NOMO-1 treated with DMSO at 0.1 percent for 48 hours (cell line): ENCODE data around the gene EIF1AY.
"Not testable (repeated sequence)": the region's sequence is repeated elsewhere in the genome, so short reads cannot be mapped to it uniquely, and the experiment has no call there.

Experiments
- DNase-seq: peaks from one replicate; lab custom pipeline; 2025; ENCODE audit not compliant: unreplicated experiment; lab: John Stamatoyannopoulos, UW

Gene EIF1AY, protein sequence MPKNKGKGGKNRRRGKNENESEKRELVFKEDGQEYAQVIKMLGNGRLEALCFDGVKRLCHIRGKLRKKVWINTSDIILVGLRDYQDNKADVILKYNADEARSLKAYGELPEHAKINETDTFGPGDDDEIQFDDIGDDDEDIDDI

DNA sequence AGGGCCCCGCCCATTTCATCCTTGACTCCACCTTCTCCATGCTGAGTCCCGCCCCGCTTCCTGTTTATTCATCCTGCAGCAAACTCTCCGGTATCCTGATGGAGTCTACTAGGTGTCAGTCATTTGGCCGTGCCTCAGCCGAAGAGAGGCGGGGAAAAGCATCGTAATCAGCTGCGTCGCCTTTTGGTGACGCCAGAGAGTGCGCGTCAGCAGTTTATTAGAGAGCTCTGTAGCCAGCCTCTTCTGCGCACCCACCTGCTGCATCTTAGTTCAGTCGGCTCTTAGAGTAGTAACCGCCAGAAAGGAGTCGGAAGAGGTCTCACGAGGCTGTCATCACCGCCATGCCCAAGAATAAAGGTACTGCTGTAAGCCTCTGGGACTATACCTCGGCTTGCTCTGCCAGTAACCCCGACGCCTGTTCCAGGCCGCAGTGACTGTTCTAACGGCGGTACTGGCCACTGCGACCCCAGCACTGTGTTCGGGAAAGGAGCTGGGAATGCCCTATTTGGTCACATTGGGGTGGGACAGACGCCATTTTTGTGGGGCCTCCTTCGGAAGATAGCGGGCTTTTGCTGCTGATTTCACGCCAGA lies at the start of gene EIF1AY:
TSS of gene EIF1AY (plus strand) at position 246 of the 591 bp plus-strand sequence. CDS start at position 342, 96 bp downstream.
- DNase-seq, result no peak

DNA sequence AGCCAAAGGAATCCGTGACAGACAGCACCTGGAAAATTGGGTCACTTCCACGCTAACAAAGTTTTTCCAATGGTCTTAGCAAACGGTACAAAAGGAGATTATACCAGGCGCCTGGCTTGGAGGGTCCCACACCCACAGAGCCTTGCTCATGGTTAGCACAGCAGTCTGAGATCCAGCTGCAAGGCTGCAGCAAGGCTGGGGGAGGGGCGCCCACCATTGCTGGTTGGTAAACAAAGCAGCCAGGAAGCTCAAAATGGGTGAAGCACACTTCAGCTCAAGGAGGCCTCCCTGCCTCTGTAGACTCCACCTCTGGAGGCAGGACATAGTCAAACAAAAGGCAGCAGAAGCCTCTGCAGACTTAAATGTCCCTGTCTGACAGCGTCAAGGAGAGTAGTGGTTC lies 47.1 kb upstream of the EIF1AY start:
- DNase-seq, result no peak

DNA sequence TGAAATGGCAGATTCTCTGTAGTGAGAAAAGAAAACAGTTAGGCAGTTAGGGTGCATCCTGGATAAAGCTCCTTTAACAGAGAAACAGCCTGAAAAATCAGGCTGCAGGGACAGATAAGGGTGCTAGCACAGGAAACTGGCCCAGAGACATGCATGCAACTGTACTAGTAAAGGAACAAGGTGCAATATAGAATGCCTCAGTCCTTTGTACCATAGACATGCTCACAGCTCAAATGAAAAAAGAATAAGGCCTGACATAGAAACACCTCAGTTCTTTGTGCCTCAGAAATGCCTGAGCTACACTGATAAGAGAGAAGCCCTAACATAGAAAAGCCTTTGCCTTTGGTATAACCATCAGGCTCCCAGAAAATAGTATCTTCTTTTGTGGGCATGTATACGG lies 37.4 kb upstream of the EIF1AY start:
- no peak for DNase-seq

DNA sequence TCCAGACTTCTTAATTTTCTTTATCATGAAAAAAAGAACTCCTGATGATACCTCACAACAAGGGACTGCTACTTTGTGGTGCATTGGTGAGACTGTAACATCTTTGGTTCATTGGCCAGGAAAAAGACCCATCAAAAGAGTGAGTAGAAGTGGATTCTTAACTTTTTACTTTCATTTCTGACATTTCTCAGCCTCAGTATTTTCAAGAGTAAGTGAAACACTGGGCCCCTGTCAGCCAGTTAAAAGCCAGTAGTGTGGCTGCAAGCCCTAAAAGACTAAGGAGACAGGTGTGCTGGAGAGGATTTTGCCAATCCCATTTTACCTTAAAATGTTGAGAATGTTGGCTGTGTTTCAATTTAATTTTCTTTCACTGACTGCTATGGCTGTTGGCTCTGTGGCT lies 36.6 kb upstream of the EIF1AY start:
- DNase-seq, result no peak

DNA sequence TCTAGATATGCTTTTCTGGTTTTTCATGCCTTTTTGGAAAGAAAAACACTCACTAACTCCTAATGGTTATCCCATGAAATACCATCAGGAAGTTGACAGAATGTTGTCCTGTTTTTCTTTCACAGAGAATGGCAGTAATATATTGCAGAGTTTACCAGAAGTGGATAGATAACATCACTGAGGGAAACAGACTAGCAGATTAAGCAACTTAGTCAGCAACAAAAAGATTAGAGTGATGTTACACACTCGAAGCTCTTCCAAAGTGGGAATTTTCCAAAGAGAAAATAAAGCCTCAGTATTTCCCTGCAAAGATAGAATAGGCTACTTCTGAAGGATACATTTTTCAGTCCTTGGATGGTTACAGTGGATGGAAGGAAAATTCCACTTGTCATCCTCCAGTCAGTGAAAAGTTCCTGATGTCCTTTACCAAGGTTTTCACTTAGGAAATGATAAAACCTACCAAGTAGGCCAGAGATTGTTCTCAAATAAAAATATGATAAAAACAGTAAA lies 31.1 kb upstream of the EIF1AY start:
- no peak for DNase-seq

DNA sequence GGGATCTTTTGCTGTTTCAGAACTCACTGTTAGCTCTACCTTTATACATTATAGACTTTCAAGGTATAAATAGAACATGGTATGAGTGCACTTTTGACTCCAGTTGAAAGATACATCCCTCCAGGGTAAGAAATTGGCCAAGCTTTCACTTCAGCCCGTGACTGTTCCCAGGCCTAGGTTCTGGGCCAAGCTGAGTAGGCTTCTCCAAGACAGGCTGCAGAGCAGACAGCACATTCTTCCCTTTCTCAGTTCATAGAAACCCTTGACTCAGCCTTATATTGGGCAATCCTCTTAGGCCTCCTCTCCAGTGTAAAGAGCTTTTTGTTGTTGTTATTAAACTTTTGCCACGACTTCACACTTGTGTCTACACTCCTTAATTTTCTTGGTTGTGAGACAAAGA lies 29.5 kb upstream of the EIF1AY start:
- DNase-seq, result no peak

DNA sequence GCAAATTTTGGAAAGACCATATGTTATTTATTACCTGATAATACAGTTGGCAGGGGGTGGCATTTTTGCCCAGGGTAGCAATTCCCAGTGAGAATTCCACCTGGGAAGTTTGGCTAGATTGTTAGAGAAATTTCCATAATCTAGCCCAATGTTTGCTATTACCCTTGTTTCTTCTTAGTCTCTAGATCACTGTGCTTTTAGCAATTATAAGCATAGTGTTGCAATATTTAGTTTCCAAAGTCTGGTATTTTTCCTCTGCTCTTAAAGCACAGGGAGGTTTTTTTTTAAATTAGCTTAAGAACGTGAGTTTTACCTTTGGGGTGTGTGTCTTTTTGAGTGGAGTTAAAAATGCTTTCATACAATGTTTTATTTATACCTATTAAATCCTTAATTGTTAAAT lies 26.3 kb upstream of the EIF1AY start:
- DNase-seq, result no peak

DNA sequence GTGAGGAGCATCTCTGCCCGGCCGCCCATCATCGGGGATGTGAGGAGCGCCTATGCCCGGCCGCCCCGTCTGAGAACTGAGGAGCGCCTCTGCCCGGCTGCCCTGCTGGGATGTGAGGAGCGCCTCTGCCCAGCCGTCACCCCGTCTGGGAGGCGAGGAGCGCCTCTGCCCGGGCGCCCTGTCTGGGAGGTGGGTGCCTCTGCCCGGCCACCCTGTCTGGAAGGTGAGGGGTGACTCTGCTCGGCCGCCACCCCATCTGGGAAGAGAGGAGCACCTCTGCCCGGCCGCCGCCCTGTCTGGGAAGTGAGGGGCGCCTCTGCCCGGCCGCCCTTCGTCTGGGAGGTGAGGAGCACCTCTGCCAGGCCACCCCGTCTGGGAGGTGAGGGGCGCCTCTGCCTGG lies 23.7 kb upstream of the EIF1AY start:
- DNase-seq, result no peak

DNA sequence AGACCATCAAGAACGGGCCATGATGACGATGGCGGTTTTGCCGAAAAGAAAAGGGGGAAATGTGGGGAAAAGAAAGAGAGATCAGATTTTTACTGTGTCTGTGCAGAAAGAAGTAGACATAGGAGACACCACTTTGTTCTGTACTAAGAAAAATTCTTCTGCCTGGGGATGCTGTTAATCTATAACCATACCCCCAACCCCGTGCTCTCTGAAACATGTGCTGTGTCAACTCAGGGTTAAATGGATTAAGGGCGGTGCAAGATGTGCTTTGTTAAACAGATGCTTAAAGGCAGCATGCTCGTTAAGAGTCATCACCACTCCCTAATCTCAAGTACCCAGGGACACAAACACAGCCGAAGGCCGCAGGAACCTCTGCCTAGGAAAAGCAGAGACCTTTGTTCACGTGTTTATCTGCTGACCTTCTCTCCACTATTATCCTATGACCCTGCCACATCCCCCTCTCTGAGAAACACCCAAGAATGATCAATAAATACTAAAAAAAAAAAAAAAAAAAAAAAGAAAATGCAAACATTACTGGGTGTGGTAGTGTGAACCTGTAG lies 22.7 kb upstream of the EIF1AY start:
- DNase-seq, result not testable (repeated sequence)

DNA sequence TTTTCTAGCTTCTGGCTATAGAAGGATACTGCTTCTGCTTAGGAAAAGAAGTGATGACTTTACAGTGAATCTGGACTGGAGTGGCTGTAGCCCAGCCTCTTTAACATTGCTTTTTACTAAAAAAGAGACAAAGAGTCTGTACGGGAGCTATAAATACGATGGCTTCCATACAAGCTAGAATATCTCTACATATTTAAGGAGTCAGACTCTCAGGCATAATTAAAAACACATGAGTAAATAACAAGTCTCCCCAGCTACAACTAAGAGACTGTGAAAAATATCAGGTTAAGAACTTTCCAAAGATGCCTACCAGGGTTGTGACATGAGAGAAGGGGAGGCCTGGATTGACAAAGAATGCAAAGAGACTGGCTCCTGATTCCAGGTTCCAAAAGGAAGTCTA lies 19.8 kb upstream of the EIF1AY start:
- DNase-seq, result no peak

DNA sequence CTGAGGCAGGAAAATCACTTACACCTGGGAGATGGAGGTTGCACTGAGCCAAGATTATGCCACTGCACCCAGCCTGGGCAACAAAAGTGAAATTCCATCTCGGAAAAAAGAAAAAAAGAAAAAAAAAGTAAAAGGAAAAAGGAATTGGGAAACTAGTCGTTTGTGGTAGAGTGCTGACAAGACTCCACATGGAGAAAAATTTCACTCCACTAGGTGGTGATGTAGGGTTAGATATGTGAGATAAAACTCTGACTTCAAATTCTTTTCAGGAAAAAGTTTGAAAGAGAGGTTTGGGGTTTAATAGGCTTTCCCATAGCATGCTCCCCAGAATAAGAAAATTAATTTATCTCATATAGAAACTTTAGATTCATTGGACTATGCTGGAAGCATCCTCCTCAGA lies 16.9 kb upstream of the EIF1AY start:
- DNase-seq, result no peak

DNA sequence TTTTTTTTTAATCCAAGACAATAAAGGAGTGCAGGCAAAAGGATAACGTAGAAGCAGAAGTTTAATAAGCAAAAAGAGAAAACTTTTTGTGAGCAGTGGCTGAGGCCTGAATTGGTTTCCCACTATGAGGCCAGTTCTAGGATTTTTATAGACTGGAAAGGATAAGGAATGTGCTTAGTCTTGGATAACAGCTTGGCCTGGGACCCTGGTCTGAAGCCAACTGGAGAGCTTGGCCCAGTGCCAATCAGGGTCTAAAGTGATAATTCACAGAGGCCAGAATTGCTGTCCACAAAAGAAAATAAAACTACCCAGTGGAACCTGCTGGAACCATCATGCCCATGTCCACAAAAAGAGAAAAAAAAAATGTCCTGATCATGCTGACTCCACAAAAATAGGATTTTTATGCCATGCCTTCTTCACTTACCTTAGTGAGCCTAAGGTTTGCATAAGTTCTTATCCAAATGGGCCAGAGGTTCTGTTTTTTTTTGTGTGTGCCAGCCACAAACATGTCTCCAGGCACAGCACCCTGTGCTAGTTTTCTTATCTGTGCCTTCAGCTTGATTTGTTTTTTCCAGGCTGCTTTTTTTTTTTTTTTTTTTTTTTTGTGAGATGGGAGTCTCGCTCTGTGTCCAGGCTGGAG lies 15.6 kb upstream of the EIF1AY start:
- no peak for DNase-seq

DNA sequence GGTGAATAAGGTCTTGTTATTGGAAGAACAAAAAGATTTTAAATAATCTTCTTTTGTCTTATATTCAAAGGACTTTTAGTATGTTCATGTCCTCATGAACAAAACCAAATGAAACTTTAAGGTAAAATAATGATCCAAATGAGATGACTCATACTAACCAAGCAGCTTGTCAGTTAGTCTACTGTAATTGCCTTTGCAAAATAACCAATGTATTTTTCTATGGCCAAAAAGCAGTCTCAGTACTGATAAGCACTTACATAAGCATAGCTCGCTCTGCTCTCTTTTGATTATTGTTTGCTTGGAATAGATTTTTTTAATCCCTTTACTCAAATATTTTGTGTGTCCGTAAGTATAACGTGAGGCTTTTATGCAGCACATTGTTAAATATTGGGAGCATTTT lies 4.3 kb upstream of the EIF1AY start:
- DNase-seq, result no peak

DNA sequence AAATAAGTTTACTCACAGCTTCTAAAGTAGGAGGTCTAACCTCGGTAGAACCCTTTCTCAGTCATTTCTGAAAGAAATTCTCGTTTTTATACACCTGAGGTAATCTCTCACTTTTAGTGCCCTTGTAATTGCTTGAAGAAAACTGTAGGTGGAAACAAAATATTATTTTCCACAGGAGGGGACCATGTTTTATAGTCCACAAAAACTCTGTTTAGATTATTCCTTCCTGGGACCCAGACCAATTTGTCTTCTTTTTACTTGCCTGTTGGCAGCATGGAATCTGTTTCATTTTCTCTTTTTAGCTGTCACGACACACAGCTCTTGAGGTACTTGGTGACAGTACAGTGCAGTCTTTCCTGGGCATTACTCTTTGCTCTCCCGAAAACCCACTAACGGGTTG lies 930 bp downstream of the EIF1AY start:
- no peak for DNase-seq

DNA sequence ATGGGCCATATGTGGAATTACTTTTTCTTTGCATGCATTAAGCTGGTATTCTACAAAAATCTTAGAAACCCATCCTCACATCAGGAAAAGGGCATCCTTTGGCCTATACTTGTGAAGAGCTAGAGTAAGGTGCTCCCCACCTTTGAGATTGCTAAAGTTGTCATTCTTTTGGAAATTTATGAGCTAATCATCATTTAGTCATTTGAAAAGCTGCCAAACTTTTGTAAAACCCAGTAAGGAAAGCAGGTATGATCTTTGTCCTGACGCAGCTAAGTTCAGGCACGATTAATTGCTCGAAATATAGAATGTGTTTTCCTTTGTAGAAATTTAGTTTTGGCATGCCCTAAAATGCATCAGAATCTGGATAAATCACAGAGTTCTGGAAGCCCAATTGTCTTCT lies 2.6 kb downstream of the EIF1AY start:
- DNase-seq, result no peak

DNA sequence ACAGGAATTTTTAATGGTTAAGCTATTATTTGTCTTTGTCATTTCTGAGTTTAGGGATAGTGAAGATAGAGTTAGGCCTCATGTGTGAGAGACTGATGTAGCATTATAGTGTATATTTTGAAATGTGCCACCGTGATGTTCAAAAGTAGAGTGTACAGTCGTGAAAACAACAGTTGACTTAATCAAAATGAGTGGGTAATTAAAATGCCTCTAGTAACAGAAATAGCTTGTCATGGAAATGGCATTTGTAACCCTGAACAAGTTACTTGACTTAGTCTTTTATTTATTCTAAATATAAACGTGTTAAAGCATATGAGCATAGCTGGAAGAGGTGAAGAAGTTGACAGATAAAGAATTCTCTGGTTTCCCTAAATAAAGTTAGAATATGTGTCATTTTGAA lies 6.1 kb downstream of the EIF1AY start:
- no peak for DNase-seq

DNA sequence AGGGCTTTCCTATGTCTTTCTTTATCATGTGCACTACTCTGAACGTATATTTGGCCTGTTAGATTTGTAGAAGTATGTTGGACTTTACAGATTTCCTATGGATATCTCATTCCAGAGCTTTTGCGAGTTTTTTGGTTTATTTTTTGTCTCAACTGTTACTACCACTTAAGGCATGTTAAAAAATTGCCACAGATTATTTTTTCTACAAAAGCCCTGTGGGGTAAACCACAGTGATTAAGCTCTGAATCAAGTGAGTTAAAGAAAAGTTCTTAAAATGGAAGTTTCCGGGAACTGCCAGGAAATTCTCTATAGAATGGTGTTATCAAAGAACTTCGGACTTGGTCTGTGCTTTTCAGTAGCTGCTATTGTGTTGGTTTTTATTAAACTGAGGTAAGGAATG lies 10.6 kb downstream of the EIF1AY start:
- DNase-seq, result no peak
